ENCODE measurements around the gene NAV3.
"Not testable (repeated sequence)": the region's sequence is repeated elsewhere in the genome, so short reads cannot be mapped to it uniquely, and the experiment has no call there.

Gene NAV3

GRCh38 chr12:78226763-78227162 lies 396.1 kb downstream of the NAV3 start:
- Mint-ChIP-seq H3K27ac (no peak overlapping the region), H3K9me3 (no peaks in the 10 kb centered on the region), H3K4me1 (no peaks in the 10 kb centered on the region), H3K4me3 (no peak overlapping the region), H3K27me3 (no peaks in the 10 kb centered on the region), H3K36me3 (no peaks in the 10 kb centered on the region)
- ATAC-seq (replicated peaks) (no peak), DNase-seq (no peak)

- Mint-ChIP-seq H3K36me3 (no peaks in the 10 kb centered on the region), H3K27ac (no peak overlapping the region), H3K27me3 (no peaks in the 10 kb centered on the region), H3K4me3 (no peak overlapping the region), H3K9me3 (no peaks in the 10 kb centered on the region), H3K4me1 (no peaks in the 10 kb centered on the region)
- DNase-seq: no peak
- ATAC-seq (replicated peaks): peak; percentile 57 to 60
Measured at GRCh38 chr12:78229591-78230101, 399.0 kb downstream of the NAV3 start.

- Mint-ChIP-seq H3K27ac (no peak overlapping the region), H3K4me1 (no peaks in the 10 kb centered on the region), H3K4me3 (no peak overlapping the region), H3K27me3 (no peaks in the 10 kb centered on the region), H3K9me3 (no peaks in the 10 kb centered on the region), H3K36me3 (no peaks in the 10 kb centered on the region)
- no peak for ATAC-seq (replicated peaks)
- no peak for DNase-seq
Measured at GRCh38 chr12:78232756-78233155, 402.1 kb downstream of the NAV3 start.

GRCh38 chr12:78236264-78236663 lies 405.6 kb downstream of the NAV3 start:
- H3K27me3 Mint-ChIP-seq: no peaks in the 10 kb centered on the region
- H3K4me3 Mint-ChIP-seq: no peak overlapping the region
- ATAC-seq (replicated peaks) (no peak), DNase-seq (no peak)
- H3K4me1 Mint-ChIP-seq: no peaks in the 10 kb centered on the region
- H3K36me3 Mint-ChIP-seq: no peaks in the 10 kb centered on the region
- no peak overlapping the region for H3K27ac Mint-ChIP-seq
- no peaks in the 10 kb centered on the region for H3K9me3 Mint-ChIP-seq

- Mint-ChIP-seq H3K4me3 (no peak overlapping the region), H3K9me3 (no peaks in the 10 kb centered on the region), H3K36me3 (no peaks in the 10 kb centered on the region), H3K4me1 (no peaks in the 10 kb centered on the region), H3K27me3 (no peaks in the 10 kb centered on the region), H3K27ac (no peak overlapping the region)
- DNase-seq (no peak), ATAC-seq (replicated peaks) (no peak)
Measured at GRCh38 chr12:78239544-78239943, 408.9 kb downstream of the NAV3 start.

GRCh38 chr12:78240827-78241226 lies 410.1 kb downstream of the NAV3 start:
- no peak for DNase-seq
- no peak overlapping the region for H3K27ac Mint-ChIP-seq
- H3K9me3 Mint-ChIP-seq: no peaks in the 10 kb centered on the region
- no peak for ATAC-seq (replicated peaks)
- H3K36me3 Mint-ChIP-seq: no peaks in the 10 kb centered on the region
- no peak overlapping the region for H3K4me3 Mint-ChIP-seq
- H3K27me3 Mint-ChIP-seq: no peaks in the 10 kb centered on the region
- H3K4me1 Mint-ChIP-seq: no peaks in the 10 kb centered on the region

GRCh38 chr12:78241446-78241845 lies 410.8 kb downstream of the NAV3 start:
- DNase-seq (no peak), ATAC-seq (replicated peaks) (no peak)
- no peak overlapping the region for H3K4me3 Mint-ChIP-seq
- H3K36me3 Mint-ChIP-seq: no peaks in the 10 kb centered on the region
- H3K9me3 Mint-ChIP-seq: no peaks in the 10 kb centered on the region
- H3K27me3 Mint-ChIP-seq: no peaks in the 10 kb centered on the region
- no peaks in the 10 kb centered on the region for H3K4me1 Mint-ChIP-seq
- H3K27ac Mint-ChIP-seq: no peak overlapping the region

GRCh38 chr12:78244916-78245507 lies 414.3 kb downstream of the NAV3 start:
- no peak overlapping the region for H3K27ac Mint-ChIP-seq
- ATAC-seq (replicated peaks): no peak
- H3K27me3 Mint-ChIP-seq: no peaks in the 10 kb centered on the region
- no peaks in the 10 kb centered on the region for H3K9me3 Mint-ChIP-seq
- no peak overlapping the region for H3K4me3 Mint-ChIP-seq
- no peaks in the 10 kb centered on the region for H3K4me1 Mint-ChIP-seq
- DNase-seq: no peak
- no peaks in the 10 kb centered on the region for H3K36me3 Mint-ChIP-seq

- Mint-ChIP-seq H3K27me3 (no peaks in the 10 kb centered on the region), H3K4me1 (no peaks in the 10 kb centered on the region), H3K9me3 (peaks cover 0 to 5% of the 10 kb centered on the region in 2 donors), H3K27ac (no peak overlapping the region), H3K4me3 (no peak overlapping the region), H3K36me3 (no peaks in the 10 kb centered on the region)
- DNase-seq: no peak
- ATAC-seq (replicated peaks): no peak
Measured at GRCh38 chr12:78248321-78248720, 417.6 kb downstream of the NAV3 start.

- Mint-ChIP-seq H3K4me3 (no peak overlapping the region), H3K36me3 (no peaks in the 10 kb centered on the region), H3K27me3 (no peaks in the 10 kb centered on the region), H3K4me1 (no peaks in the 10 kb centered on the region), H3K27ac (no peak overlapping the region), H3K9me3 (peaks cover 0 to 7% of the 10 kb centered on the region in 2 donors)
- ATAC-seq (replicated peaks) (no peak), DNase-seq (no peak)
Measured at GRCh38 chr12:78249578-78249977, 418.9 kb downstream of the NAV3 start.

GRCh38 chr12:78257662-78258061 lies 427.0 kb downstream of the NAV3 start:
- not testable (repeated sequence) for ATAC-seq (replicated peaks); H3K4me3 Mint-ChIP-seq; H3K9me3 Mint-ChIP-seq; H3K36me3 Mint-ChIP-seq; H3K27me3 Mint-ChIP-seq; H3K27ac Mint-ChIP-seq; DNase-seq; H3K4me1 Mint-ChIP-seq

GRCh38 chr12:78260976-78261375 lies 430.3 kb downstream of the NAV3 start:
- no peak for ATAC-seq (replicated peaks)
- H3K4me1 Mint-ChIP-seq: no peaks in the 10 kb centered on the region
- H3K36me3 Mint-ChIP-seq: no peaks in the 10 kb centered on the region
- no peak for DNase-seq
- no peak overlapping the region for H3K27ac Mint-ChIP-seq
- no peak overlapping the region for H3K4me3 Mint-ChIP-seq
- H3K27me3 Mint-ChIP-seq: no peaks in the 10 kb centered on the region
- peaks cover 2 to 4% of the 10 kb centered on the region in 2 donors for H3K9me3 Mint-ChIP-seq

- H3K4me3 Mint-ChIP-seq: no peak overlapping the region
- H3K27ac Mint-ChIP-seq: no peak overlapping the region
- H3K36me3 Mint-ChIP-seq: no peaks in the 10 kb centered on the region
- H3K27me3 Mint-ChIP-seq: no peaks in the 10 kb centered on the region
- ATAC-seq (replicated peaks): no peak
- DNase-seq: no peak
- no peaks in the 10 kb centered on the region for H3K4me1 Mint-ChIP-seq
- H3K9me3 Mint-ChIP-seq: peaks cover under 1 to 2% of the 10 kb centered on the region in 2 donors
Measured at GRCh38 chr12:78261901-78262300, 431.2 kb downstream of the NAV3 start.
